Transverse colon (tissue), 4 donors: ENCODE data around the gene TTPAL.

ENCODE experiments used
- CTCF ChIP-seq, 5 experiments: fragments of 200-600 bp in 3 of 5; fragments of 450-650 bp in 2 of 5; sonication (generic) in 3 of 5; IDR thresholded peaks; 1 replicate in 2 of 5; 2 replicates in 3 of 5; pipeline ENCODE4 v1.5.1; 2016 to 2017; ENCODE audit warnings: antibody characterized with exemption in 5 of 5, inconsistent platforms in 3 of 5, mild to moderate bottlenecking in 2 of 5, moderate library complexity in 1 of 5
- EP300 ChIP-seq: sonication (generic); formaldehyde crosslinking; IDR thresholded peaks from one replicate; pipeline ENCODE4 v1.6.1; 2017; ENCODE audit warnings: antibody characterized with exemption, low read depth
- POLR2A ChIP-seq: fragments of 450-650 bp; IDR thresholded peaks from one replicate; pipeline ENCODE4 v1.6.1; 2016; ENCODE audit warnings: antibody characterized with exemption, mild to moderate bottlenecking, moderate library complexity
- POLR2AphosphoS5 ChIP-seq, 3 donors: sonication (generic); formaldehyde crosslinking; IDR thresholded peaks; one replicate each; pipeline ENCODE4 v1.6.1; 2016; ENCODE audit warnings: antibody characterized with exemption in 3 of 3

- no peak for TF ChIP-seq CTCF (IDR thresholded peaks at IDR 0.05)
- TF ChIP-seq EP300: no peak
- TF ChIP-seq POLR2A: no peak
- no peak for TF ChIP-seq POLR2AphosphoS5 (IDR thresholded peaks at IDR 0.05)
These were observed 39.3 kb upstream of the TTPAL start for GRCh38 chr20:44436393-44436792.
